Fibroblast of mammary gland (primary cell): Measurements from ENCODE around the gene CR2.

Experiments
- DNase-seq: peaks from one replicate; pipeline ENCODE4 v3.0.0-alpha.2; 2010; ENCODE audit warnings: low read depth
- H3K4me3 ChIP-seq: 2 replicates; pipeline ENCODE4 v1.5.1; 2011; ENCODE audit warnings: low read depth, mild to moderate bottlenecking, low read length, moderate library complexity; ENCODE audit not compliant: control insufficient read depth
- CTCF ChIP-seq: conservative IDR thresholded peaks from 2 replicates; pipeline ENCODE4 v1.5.1; 2011; ENCODE audit warnings: low read depth, low read length, inconsistent platforms; ENCODE audit not compliant: control insufficient read depth, insufficient read depth

Gene CR2

GRCh38 chr1:207461649-207462048 is 7.5 kb downstream of the CR2 start:
- no peak for DNase-seq
- H3K4me3 ChIP-seq, result no peak overlapping the region
- TF ChIP-seq CTCF, result no peak

DNA sequence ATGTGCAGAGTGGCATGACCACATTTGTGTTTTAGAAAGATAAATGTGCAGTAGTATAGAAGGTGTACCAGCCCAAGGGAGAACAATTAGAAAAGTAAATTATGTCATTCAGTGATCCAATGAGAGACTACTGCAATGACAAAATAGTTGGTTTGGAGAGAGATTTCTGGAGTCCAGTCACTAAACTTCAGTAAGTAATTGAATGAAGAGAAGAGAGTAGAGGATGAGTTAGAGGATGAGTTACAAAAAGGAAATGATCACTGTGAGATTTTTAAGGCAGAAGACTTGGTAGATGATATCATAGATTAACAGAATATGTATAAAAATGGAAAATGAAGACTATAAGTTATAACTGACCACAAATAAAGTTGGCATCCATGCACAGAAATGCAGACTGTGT is 8.4 kb downstream of the CR2 start:
- TF ChIP-seq CTCF, result no peak
- no peak for DNase-seq
- H3K4me3 ChIP-seq, result no peak overlapping the region

- DNase-seq, result peak; percentile 50
- no peak for TF ChIP-seq CTCF
Measured at GRCh38 chr1:207463021-207463420, 8.9 kb downstream of the CR2 start.

GRCh38 chr1:207463571-207463970 is 9.4 kb downstream of the CR2 start:
- H3K4me3 ChIP-seq, result no peak overlapping the region
- DNase-seq, result no peak
- no peak for TF ChIP-seq CTCF

More at GRCh38 chr1:207463021-207463420, 8.9 kb downstream of the CR2 start:
- no peak overlapping the region for H3K4me3 ChIP-seq

- H3K4me3 ChIP-seq, result no peak overlapping the region
- DNase-seq, result no peak
- no peak for TF ChIP-seq CTCF
Measured at GRCh38 chr1:207470927-207471326, 16.8 kb downstream of the CR2 start.

- DNase-seq, result no peak
- TF ChIP-seq CTCF, result no peak
- no peak overlapping the region for H3K4me3 ChIP-seq
Measured at GRCh38 chr1:207474210-207474609, 20.1 kb downstream of the CR2 start.

- no peak for TF ChIP-seq CTCF
- DNase-seq, result no peak
- H3K4me3 ChIP-seq, result no peak overlapping the region
Measured at GRCh38 chr1:207486198-207486597, 32.1 kb downstream of the CR2 start.
